Fibroblast of lung (primary cell): ENCODE measurements around the gene SLC39A12.

Source experiments
- CTCF ChIP-seq, 2 donors: IDR thresholded peaks in 1 of 2; conservative IDR thresholded peaks in 1 of 2; 1 replicate in 1 of 2; 2 replicates in 1 of 2; pipeline ENCODE4 v1.5.1; 2011 to 2012; ENCODE audit warnings: low read length in 2 of 2, control low read depth in 1 of 2, inconsistent platforms in 1 of 2, low read depth in 1 of 2, mild to moderate bottlenecking in 1 of 2
- EZH2 ChIP-seq: IDR thresholded peaks from 2 replicates; pipeline ENCODE4 v1.5.1; 2012; ENCODE audit warnings: low read length, control low read depth, mild to moderate bottlenecking; ENCODE audit errors: missing control alignments

- TF ChIP-seq CTCF (conservative IDR thresholded peaks at IDR 0.05 in 1 of 2, IDR thresholded peaks at IDR 0.05 in 1 of 2; ENCODE audit: low read depth in 1 of 2, low read length in 2 of 2) (no peak), EZH2 (no peak)
Measured at GRCh38 chr10:18071591-18071990, 119.9 kb downstream of the SLC39A12 start.
